T-helper 2 cell treated with Interferon-gamma antibody and Interleukin-4, amounts not matched to agents 100 ng/mL and 5 ng/mL, for 36 hours (primary cell): Measurements from ENCODE around the gene PACRGL. TPM values are rescaled to one million over a fixed set of nuclear protein-coding genes. Genes with fewer than 3 reads are reported as not detected.

Source experiments
- intact Hi-C: fragments of 100-400 bp; cut with micrococcal nuclease; formaldehyde crosslinking; loops from one replicate; pipeline ENCODE4 v1.15.1; 2023
- total RNA-seq: library from RNA; stranded (reverse); gene quantifications from 2 replicates; pipeline ENCODE4 v1.2.3, GENCODE V29; 2022

Gene PACRGL
- total RNA-seq: 13.2 and 14.4 TPM in 2 replicates

DNA sequence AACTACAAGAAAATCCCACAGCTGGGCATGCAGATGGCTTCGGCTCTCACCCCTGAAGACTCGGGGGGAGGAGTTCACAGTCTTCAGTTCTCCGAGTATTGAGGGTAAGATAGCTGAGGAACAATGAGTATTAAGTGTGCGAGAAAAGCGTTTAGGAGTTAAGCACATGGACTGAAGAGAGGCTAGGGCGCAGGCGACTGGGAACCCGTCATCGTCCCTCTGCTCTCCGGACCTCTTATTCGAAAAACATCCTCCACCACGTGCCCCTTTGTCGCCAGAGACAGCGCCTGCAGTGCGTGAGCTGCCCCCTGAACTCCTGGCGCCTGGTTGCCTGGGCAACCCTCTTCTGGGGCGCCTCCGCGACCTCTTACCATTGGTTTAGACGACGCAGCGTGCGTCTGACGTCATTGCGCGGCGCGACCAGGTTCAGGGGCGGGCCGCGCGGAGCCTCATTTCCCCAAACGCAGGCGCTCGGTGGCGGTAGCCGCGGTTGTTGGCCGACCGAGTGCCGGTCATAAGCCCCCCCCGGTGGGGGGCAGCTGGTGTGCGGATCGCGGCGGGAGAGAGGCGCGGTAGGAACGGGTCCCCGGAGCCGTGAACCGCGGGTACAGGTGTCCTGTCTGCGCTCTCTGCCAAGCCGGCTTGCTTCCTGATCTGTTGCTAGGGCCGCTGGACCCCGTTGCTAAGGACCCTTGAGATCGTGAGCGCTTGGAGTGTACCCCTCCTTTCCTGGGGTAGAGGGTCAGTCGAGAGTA lies at the start of gene PACRGL:
TSS of gene PACRGL (plus strand) at position 452 of the 755 bp plus-strand sequence. CDS start 4,024 bp downstream, outside the sequence.
- intact Hi-C loops: loop anchor here (1.0 to 5.0 kb wide), 2 partner anchors 281 to 1067 kb away; no protein-coding TSS in a partner anchor

DNA sequence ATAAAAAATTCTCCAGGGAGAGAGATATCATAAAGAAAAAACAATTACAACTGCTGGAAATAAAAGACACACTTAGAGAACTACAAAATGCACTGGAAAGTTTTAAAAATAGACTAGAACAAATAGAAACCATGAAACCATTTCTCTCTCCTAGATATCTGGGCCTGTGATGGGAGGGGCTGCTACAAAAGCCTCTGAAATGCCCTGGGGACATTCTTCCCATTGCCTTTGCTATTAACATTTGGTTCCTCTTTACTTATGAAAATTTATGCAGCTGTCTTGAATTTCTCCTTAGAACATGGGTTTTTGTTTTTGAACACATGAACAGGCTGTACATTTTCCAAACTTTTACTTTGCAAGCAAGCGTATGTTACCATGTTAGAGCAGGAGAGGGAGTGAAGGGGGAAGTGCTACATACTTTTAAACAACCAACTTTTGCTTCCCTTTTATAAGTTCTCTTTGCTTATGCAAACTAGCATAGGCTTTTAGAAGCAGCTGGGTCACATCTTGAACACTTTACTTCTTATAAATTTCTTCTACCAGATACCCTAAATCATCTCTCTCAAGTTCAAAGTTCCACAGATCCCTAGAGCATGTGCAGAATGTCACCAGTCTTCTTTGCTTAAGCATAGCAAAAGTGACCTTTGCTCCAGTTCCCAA lies 47.9 kb upstream of the PACRGL start:
- intact Hi-C loops: no loop called here

DNA sequence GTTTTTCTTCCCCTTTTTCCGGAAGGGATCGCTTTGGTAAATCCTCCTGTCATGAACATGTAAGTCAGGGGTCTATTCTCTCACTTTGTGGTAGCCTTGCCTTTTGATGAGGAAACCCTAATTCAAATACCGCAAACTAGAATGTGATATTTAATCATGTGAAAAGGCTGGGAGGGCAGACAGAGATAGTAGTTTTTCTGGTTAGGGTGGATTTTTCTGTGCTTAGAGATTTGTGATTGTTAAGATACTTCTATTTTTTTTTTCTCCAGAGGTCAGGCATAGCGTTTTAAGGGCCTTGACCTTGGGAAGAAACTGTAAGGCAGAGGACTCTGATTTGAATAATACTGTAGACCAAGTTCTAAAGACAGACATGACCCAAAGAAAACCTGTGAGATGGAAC lies 41.8 kb upstream of the PACRGL start:
- intact Hi-C loops: no loop called here

DNA sequence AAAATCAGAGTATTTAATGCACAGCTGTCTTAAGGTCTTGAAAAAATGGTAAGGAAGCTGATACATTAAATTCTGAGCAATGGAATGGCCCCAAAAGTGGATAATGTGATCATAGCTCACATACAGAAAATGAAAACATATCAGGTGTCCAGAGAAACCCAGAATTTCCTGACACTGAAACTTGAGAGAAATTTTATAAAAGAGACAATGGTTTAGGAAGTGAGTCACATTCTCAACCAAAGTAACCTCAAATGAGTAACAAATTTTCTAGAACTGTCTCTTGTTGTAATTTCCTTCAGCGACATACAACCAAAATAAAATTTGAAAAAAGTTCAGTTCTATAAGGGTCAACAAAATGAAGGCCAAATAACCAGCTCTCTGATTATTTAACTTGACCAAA lies 37.4 kb upstream of the PACRGL start:
- intact Hi-C loops: no loop called here

DNA sequence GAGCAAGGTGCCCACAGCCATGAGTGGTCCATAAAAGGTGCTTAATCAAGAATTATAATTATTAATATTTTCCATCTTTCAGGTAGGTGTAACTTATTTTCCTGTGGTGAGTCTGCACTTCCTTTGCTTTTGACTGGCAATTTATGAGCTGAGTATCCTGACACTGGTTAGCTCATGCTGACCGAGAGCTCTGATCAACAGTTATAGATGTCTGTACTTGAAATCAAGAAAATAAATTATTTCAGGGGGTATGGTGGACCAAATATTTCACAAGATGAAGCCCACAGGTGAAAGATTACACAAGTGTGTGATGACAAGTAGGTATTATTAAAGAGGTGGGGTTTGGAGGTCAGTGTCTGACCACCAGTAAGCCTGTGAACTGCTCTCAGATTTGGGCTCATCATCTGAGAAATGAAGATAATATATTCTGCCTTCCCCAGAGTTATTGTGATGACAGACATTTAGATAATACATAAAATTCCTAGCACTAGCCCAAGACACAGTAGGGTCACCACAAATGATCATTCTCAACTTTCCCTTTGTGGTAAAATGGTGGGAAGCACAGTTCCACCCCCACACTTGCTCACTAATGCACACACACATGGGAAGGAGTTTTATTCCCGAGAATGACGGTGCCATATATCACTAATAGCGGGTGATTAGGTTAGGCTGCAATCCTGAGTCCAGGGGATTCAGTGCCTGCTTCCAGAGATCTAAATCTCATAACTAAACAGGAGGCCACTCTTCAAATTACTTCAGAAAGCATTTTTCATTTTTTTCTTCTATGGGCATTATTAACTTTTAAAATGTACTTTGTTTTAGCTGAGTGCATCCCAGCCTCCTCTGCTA lies 34.0 kb upstream of the PACRGL start:
- intact Hi-C loops: no loop called here

DNA sequence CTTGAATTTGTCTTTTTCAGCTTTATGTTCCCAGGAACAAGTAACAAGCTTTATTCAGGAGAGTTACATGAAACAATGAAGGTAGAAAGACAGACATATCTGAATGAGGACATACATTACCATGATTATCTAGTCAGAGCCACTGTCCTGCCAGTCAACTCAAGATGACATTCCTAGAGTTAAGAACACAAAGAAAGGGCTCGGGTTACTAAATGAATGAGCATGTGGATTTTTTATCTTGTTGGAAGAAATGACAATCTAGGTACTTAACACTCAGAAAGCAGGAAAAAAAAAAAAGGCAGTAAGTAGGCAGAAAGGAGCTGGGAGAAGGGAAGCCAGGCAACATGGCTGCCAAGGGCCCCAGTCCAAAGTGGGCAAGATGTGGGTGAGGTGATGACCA lies 28.0 kb upstream of the PACRGL start:
- intact Hi-C loops: no loop called here

DNA sequence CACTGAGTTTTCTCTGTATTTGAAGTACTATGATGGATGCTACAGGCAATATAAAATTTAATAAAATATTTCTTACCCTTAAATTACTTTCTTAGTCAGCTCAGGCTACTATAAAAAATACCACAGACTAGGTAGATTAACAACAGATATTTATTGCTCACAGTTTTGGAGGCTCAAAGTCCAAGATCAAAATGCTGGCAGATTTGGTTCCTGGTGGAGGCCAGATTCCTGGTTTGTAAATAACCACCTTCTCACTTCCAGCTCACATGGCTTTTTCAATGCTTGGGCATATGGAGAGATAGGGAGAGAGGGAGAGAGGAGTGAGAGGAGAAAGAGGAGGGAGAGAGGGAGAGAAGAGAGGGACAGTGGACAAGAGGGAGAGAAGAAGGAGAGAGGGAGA lies 24.5 kb upstream of the PACRGL start:
- intact Hi-C loops: no loop called here

DNA sequence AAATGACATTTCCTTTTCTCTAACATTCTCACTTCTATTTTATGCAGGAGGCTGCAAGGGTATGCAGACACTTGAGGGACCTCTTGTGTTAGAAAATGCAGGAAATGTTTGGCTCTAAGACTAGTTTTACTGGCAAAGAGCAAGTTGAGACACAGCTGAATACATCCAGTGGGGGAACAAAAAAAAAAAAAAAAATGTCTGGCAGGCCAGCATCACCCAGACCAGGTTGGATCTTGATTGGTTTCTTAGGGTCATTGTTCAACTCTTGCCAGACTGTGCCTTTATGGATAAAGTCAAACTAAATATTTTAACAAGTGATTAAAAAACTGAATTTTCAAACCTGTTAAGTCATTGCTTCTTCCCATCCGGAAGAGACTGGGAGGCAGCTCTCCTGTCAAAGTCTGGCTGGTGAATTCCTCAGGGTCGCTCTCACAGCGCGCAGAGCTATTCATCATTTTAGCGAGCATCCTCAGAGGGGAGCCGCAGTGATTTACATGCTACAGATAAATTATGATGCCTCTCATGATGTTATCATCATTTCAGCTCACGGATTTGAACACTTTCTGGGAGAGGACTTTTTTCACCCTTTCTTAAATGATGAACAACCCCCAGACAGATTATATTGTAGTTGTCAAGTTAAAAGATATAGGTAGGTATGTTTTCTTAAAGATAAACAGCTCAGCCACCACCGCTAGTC lies 23.6 kb upstream of the PACRGL start:
- intact Hi-C loops: no loop called here

DNA sequence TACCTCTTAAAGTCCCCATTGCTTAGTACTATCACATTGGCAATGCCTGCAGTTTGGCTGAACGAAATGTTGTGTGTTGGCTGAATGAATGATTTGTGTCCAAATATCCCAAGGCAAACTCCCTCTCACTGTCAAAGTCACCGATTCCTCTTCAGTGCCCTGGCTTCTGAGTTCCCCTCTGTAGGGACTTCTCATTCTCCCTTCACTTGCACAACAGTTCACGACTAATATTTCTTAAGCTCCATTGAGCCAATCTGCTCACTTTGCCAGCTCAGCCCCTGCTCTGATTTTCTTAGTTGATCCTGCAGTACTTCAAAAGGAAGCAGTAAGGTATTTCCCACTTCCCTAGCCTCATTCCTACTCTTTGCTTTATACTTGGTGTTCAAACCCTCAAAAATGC lies 21.9 kb upstream of the PACRGL start:
- intact Hi-C loops: no loop called here

DNA sequence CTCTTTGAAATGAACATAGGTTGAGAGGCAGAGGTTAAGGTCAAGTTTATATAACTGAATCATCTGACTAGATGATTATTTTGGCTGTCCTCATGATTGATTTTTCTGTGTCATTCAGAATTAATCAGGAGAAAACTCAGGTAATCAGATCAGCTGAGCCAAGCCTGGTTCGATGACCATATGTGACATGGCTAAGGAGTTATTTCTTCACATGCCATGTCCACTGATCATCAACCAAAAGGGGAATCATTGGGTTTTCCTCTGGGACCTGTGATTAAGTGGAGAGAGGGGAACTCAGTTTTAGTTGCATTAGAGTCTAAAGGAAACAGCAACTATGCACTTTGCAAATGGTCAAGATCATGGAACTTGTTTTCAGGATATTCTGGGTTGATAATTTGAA lies 20.3 kb upstream of the PACRGL start:
- intact Hi-C loops: no loop called here

DNA sequence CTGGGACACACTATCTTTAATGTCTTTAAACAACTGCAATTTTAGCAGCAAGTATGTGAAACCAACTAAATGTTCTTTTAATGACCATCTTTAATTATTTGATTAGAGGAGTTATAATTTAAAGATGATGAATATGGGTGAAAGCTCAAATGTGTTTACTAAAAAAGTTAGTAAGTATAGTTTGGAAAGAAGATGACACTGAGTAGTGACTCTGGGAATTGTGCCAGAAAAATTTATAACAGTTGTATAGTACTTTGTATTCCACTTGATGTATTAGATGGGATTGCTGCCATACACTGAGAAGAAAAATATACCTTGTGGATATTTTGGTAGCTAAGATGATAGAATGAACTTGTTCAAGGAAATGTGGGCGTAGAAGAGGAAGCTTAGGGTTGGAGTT lies 19.5 kb upstream of the PACRGL start:
- intact Hi-C loops: no loop called here

DNA sequence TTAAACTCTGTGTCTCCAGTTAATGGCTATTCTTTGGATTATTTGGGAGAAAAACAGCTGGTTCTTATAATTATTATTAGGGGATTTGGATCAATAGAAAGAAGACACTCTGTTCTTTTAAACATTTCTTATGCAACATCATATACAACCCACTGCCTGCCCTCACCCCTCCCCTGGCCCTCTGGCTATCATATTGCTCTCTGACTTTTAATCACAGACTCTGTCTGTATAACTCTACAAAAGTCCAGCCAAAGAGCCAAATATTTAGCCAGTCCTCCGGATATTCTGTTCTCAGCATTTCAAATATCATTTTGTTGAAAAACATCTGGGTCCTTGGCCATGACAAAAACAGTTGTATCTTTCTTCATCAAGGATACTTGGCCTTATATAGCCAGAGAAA lies 19.0 kb upstream of the PACRGL start:
- intact Hi-C loops: no loop called here

DNA sequence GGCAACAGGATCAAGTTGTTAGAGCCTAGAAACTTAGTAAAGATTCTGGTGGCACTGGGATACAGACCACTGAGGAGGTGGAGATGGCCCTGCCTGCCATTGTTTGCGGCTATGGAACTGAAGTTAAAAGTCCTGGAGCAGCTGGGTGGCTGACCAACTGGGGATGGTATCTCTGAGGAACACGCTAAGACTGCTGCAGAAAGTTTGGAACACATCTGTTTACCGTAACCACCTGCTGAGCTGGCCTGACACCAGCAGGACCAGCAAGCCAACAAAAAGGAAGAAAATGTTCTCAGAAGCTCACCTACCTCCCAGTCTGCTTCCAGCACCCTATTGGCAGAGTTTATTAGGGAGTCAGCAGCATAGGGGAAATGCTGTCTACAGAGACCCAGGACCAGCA lies 17.4 kb upstream of the PACRGL start:
- intact Hi-C loops: no loop called here

DNA sequence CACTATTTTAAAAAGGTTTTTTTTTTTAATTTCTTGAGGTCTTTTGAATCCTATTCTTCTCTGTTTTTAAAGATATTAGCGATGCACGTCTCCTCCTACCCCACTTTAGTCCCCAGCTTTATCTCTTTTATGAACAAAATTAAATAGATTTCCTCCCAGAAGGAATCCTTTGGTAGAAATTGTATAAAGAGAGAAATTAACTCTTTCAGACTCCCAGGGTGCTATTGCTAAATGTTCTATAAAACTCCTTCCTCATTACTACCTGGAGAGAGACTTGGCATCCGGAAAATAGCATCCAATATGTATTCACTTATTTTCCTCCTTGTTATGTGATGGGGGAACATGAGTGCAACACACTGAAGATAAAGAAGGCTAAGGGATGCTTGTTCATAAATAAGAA lies 16.5 kb upstream of the PACRGL start:
- intact Hi-C loops: no loop called here

DNA sequence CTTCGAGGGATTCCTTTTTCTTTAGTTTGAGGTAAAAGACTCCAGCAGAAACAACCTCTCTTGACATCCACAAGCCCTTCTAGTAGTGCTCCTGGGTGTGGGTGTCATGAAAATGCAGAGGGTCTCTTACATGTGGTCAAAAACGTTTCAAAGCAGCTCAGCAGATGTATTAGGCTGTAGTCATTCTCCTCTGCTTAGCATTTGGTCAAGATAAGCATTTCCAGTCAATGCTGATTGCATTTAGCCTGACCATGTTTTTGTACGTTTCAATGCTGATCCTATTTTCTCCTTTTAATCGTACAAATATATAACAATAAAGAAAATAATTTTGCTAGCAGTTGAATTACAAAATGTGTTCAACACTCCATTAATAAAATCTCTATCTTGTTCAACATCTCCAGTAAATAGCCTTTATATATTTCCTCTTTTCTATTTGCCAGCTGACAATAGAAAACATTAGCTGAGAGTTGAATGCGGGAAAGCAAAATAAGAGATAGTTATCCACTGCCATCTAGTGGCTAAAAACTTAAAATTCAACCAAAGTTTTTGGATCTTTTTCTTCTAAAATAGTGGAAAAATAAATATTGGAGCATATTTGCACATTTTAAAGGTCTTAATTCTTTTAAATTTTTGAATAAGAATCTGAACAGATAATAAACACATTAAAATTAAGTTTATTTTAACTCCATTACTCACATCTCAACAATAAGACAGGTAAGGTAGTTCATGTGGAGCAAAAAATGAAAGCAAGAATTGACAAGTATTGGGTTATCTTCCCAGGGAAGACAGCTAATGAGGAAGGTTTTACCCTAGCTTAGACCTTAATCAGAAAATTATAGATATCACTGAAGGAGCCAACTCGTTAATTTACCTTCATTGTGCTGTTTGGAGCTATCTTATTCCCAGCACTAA lies 15.2 kb upstream of the PACRGL start:
- intact Hi-C loops: loop anchor here (1.0 kb wide), 2 partner anchors 263 to 290 kb away; no protein-coding TSS in a partner anchor

DNA sequence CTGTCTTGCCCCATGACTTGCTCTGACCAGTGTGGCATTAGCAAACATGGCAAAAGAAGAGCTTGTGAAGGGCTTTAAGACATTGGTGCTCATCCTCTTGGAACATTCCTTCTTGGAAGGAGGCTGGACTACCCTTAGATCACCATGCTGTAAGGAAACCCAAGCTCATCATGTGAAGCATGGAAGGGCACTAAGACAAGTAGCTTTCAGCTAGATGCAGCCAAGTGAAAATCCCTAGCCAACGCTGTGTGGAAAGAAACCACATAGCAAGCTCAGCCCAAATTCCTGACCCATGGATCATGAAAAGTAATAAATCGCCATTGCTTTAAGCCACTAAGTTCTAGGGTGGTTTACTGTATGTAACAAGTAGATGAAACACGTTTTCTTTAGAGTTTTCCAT lies 12.4 kb upstream of the PACRGL start:
- intact Hi-C loops: no loop called here

DNA sequence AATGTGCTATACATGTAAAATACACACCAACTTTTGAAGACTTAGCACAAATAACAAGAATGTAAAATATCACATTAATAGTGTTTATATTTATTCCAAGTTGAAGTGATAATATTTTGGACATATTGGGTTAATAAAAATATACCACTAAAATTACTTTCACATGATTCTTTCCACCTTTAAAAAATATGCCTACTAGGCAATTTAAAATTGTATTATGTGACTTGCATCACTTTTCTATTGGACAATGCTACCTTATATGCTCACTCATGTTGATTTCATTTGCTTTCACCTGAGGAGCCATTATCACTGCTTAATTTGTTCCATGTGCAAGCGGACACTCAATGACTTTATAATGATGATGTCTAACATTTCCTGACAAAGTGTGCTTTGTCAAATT lies 3.4 kb upstream of the PACRGL start:
- intact Hi-C loops: no loop called here

DNA sequence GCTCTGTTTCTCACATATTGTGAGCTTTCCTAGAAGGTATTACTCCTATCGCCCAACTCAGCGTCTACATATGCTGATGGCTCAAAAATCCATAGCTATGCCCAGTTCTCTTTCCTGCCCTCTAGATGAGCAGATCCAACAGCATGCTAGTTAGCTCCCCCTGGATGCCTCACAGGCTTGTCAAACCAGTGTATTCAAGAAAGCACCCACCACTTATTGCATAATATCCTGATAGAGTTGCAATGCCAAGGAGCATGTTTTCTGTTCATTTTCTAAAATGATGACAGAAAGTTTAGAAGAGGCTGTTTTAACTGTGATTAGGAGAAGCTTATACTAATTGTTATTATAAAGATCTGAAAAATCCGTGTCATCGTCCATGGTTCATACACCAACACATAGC lies 1.9 kb upstream of the PACRGL start:
- intact Hi-C loops: no loop called here

DNA sequence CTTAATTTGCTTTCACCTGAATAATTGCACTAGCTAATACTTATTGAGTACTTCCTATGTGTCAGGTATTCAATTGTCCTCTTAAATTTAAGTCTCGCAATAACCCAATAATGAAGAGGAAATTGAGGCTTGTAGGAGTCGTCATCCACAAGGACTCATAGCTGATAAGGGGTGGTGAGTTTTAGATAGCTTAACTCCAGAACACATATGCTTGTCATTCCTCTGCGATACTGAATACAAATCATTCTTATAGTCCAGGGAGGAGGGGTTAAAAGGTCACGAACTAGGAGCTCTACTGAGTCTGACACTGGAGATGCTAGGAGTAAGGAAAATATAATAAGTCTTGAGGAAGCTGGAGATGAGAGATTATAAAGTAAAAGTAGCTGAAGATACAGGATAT lies 1.4 kb upstream of the PACRGL start:
- intact Hi-C loops: no loop called here

DNA sequence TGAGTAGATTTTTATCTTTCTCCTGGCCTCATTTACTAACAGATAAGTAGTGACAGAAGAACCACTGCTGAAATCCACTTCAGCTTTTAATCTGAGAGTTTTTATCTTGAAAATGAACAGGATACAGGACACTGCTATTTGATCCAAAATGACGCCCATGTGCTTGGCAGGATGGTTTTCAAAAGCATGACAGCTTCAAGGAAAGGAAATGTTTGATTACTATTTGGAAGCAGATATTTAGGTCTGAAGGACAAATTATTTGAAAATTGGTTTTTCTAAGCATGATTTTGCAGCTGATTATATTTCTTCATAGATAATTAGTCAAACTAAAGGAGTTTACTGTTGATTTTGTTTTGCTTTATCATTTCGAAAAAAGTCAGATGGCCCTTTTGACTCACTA lies 11.1 kb downstream of the PACRGL start:
- intact Hi-C loops: no loop called here
